Dedifferentiated amniotic fluid mesenchymal stem cell (primary cell): ENCODE measurements around the gene GP5.

ENCODE experiments used
- DNase-seq: peaks from one replicate; pipeline ENCODE4 v3.0.0-alpha.2; 2016; ENCODE audit errors: extremely low spot score

GP5 gene

DNA sequence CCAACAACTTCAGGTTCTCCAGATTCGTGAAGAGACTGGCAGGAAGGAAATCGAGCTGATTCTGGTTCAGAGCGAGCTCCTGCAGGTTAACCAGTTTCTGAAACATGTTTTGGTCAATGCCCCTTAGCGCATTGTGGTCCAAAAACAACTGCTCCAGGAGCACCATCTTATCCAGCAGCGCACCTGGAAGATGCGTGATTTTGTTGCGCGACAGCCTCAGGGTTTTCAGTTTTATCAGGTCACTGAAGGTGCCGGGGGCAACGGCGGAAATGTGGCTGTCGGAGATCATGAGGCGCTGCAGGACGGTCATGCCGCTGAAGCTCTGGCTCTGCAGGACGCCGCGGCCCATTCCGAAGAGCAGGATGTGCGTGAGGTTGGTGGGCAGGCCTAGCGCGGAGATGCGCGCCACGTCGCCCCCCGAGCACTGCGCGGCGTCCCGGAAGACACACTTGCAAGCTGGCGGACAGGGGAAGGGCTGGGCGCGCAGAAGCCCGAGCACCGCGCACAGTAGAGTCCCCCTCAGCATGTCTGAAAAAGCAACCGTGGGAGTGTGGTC lies 1.2 kb downstream of the GP5 start:
- no peak for DNase-seq

- no peak for DNase-seq
Measured at GRCh38 chr3:194396859-194397756, 2.0 kb downstream of the GP5 start.

DNA sequence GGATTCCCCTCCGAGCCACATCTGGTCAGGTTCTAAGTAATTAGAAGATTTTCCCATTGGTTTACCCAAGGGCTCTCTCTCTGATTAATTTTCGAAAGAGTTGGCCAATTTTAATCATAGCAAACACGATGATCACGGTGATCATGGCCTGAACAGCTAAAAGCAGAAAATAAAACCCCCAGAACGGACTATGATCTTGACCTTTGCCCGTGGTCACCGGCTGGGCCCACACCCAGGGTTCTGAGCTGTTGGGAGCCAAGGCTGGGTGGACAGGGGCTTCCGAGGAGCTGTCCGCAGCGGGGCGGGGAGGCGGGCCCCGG lies 2.6 kb downstream of the GP5 start:
- DNase-seq, result no peak

DNA sequence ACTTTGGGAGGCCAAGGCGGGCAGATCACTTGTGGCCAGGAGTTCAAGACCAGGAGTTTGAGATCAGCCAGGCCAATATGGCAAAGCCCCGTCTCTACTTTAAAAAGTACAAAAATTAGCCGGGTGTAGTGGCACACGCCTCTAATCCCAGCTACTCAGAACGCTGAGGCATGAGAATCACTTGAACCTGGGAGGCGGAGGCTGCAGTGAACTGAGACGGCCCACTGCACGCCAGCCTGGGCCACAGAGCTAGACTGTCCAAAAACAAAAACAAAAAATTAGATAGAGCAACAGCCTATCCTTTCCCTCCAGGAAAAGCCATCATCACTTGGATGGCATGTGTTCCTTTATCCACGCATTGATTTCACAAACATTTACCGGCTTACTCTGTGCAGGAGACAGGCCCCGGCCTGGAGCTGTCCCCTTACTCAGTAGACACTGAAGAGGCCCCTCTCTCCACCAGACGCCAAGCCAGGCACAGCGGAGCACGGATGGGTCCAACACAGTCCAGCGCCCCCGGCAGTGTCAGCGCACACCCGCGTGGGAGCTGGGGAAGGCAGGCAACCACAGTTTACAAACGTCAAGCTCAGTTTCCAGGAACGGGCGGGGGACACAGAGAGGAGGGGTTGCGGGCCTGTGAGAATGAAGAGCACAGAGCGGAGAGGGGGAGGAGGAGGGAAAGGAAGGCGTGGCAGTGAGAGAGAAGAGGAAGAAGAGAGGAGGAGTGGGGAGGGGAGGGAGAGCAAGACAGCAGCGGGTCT lies 3.1 kb downstream of the GP5 start:
- no peak for DNase-seq

DNA sequence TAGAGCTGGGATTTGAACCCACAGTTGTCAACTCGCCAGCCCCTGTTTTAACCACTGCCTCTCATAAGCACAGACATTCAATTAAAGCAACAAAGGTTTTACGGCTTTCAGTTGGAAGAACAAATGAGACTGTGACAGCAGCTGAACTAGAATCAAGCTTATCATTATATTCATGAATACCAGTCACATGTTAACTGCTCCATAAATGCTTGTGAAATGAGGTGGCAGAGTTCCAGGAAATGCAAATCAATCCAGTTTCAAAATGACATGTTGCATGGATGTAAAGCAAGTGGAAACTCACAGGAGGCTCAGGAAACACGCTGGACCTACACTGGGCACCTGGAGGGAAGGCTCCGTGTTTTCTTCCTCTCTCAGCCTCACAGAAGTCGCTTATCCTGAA lies 3.9 kb downstream of the GP5 start:
- DNase-seq, result no peak

- no peak for DNase-seq
Measured at GRCh38 chr3:194392576-194392975, 6.5 kb downstream of the GP5 start.

DNA sequence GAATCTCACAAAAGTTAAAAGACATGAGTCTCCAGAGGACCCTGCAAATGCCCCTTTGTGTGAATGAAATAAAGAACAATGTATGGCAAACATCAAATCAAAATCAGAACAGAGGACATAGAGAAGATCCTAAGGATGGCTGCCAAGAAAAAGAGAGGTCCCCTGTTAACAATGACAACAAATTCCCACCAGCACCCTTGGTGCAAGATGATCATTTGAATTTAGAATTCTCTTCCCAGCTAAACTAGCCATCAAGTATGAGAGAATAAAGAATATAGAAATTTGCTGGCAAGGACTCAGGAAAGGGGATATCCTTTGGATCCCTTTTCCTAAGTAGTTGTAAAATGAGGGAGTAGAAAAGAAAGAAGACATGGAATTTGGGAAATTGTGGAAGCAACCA lies 8.2 kb downstream of the GP5 start:
- DNase-seq, result no peak

DNA sequence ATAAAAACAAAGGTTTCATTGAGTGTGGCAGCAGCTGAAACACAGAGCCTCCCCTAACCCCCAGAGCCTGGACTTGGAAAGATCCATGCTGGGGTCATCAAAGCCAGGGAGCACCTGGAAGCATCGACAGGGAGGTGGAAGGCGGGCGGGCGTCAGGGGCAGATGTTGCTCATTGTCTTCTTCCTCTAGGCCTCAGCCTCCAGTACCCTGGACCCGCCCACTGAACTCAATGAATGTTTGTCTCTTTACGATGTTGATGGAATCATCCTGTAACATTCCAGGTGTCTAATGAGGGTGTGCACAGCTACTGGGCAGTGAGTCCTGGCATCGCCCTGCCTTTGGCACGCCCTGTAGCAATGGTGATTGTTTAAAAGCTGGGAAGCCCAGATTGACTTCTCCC lies 9.8 kb downstream of the GP5 start:
- no peak for DNase-seq

DNA sequence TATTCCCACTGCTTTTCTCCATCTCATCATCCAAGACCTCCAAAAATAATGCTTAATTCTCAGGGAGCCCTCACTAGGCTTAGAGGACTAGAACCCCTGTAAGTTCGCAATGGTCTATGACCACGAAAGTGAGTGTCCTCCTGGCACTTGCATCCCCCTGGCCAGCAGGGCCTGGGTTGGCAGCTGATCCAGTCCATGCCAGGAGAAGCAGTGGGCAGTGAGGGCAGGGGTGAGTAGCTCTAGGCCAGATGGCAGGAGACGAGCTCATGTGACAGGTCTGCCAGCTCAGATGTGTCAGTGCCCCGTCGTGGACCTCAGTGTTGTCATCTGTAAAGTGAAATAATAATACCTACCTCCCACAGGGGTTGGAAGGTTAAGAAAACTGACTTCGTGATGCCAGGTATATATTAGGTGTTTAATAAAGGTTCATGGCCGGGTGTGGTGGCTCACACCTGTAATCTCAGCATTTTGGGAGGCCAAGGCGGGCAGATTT lies 11.1 kb downstream of the GP5 start:
- no peak for DNase-seq

- DNase-seq, result no peak
Measured at GRCh38 chr3:194387276-194387675, 11.8 kb downstream of the GP5 start.

- DNase-seq, result no peak
Measured at GRCh38 chr3:194386648-194387047, 12.4 kb downstream of the GP5 start.

DNA sequence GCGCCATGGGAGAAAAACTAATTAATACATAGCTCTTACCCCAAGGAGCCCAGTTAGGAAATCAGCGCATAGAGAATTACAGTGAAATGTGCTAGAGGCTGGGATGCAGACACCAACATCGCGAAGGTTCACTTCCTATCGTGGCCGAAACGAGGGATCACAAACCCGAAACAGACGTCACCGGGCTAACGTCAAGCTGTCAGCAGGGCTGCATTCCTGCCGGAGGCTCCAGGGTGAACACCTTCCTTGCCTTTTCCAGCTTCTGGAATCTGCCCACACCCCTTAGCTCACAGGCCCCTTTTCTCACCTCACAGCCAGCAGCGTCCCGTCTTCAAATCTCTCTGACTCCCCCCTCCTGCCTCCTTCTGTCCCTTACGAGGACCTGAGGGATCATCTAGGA lies 13.0 kb downstream of the GP5 start:
- no peak for DNase-seq

DNA sequence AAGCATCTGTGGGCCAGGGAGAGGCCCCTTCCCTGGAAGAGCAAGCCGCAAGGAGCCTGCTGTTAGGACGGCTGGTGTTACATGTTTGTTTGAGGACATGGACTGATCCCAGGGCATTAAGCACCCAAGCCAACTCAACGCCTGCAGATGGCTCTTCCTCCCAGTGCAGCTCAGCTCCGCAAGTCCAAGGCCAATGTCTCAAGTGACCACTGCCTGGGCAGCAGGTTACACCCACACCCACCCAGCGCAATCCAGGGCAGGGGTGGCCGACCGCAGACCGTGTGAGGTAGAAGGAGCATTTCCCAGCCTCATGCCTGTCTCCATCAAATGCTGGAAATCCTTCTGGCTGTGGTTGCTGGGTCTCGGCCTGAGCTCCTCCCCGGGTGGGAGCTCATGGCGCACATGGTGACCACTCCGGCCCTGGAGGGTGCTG lies 14.5 kb downstream of the GP5 start:
- DNase-seq, result no peak

DNA sequence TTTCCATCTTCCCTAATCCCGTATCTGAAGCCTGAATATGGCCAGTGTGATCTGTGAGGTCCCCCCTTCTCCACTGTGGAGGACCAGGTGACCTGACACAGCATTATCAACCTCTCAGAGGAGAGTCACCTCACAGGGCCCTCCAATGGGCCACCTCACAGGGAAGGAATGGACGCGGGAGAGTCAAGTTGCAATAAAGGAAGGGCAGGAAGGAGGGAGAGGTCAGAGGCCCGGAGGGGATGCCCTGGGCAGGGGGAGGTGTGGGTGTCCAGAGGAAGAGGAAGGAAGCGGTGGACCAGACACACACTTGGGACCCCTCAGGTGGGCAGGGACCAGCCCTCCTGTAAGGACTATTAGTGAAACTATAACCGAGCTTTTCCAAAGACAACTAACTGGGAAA lies 14.9 kb downstream of the GP5 start:
- DNase-seq, result no peak

DNA sequence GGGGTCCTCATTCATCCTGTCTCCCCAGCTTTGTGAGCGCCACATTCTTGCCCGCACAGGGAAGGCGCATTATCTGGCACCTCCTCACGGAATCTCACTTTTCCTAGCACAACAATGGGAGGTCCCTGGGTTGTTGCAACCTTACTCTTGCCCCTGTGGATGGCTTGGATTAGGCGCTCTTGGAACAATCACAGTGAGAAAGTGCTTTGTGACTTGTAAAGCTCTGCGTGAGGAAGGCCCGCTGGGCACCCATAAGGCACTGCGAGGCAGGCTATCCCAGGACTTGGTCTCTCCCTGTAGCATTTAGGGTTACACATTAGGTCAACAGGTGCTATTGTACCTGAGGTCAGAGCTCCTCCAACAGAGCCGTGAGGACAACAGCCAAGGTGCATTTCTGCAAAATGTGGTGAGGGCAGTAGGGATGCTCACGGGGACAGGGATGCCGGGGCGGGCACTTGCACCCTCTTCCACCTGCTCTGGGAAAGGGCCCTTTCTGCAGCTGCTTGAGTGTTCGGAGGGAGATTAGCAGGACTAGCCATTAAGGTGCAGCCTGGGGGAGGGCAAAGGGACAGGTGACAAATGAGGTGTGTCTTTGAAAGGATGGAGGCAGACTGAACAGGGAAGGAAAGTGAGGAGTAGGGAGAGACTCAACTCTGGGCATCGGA lies 15.7 kb downstream of the GP5 start:
- DNase-seq, result no peak

- no peak for DNase-seq
Measured at GRCh38 chr3:194382892-194383223, 16.2 kb downstream of the GP5 start.

DNA sequence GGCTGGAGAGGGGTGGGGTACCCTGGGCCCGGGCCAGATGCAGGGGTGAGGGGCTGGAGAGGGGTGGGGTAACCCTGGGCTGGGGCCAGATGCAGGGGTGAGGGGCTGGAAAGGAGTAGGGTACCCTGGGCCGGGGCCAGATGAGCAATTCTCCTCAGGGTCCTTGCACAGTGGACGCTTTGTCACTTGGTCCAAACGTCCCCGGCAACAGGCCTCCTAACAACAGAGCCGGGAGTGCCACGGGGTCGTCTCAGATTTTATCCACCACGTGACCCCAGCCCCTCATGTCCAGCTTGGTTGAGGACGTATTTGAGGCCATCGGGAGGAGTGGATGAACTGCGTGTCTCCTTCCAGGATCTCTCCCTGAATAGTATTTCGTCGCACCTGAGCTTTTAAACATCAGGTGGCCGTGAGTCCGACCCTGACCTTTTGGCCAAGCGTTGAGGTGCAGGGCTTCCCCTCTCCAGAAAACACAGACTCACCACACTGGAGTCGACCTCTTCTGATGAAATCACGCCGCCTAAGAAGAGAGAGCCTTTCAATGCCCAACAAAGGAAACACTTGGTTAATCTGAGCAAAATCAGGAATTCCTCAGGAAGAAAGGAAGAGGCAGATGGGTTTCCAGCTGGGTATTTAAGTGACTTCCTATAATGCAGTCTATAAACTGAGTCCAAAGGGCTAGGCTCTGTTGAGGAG lies 16.7 kb downstream of the GP5 start:
- DNase-seq, result no peak

GRCh38 chr3:194381460-194381875 lies 17.6 kb downstream of the GP5 start:
- DNase-seq, result no peak

- no peak for DNase-seq
Measured at GRCh38 chr3:194380326-194380725, 18.7 kb downstream of the GP5 start.

DNA sequence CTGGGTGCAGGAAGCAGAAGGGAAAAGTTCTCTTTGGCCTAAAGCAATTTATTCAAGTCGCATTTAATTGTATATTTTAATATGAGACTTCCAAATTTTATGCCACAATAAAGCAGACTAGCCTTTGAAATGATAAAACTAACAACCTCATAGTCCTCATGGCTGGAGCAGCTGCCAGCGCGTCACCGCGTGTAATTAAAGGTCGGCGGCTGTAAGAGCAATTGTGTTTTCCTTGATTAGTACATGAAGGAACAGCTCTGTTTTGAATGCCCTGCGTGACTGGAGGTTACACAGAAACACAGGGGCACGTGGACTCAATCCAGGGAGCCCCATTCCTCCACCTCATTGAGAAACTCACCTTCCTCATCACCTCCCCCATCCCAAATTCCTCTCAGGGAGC lies 19.4 kb downstream of the GP5 start:
- DNase-seq, result no peak

GRCh38 chr3:194379231-194379630 lies 19.8 kb downstream of the GP5 start:
- DNase-seq, result no peak

- no peak for DNase-seq
Measured at GRCh38 chr3:194377708-194378107, 21.4 kb downstream of the GP5 start.
